Neutrophil (primary cell): ENCODE measurements around the gene ZNF747.

ENCODE experiments used
- H3K27ac ChIP-seq: fragments of 200-600 bp; sonication (generic); 2 replicates; pipeline ENCODE4 v1.5.1; 2016; ENCODE audit warnings: mild to moderate bottlenecking, moderate library complexity
- H3K27me3 ChIP-seq: fragments of 200-600 bp; sonication (generic); 2 replicates; pipeline ENCODE4 v1.6.0; 2016; ENCODE audit warnings: mild to moderate bottlenecking
- H3K36me3 ChIP-seq: fragments of 200-600 bp; sonication (generic); 2 replicates; pipeline ENCODE4 v1.5.1; 2017
- H3K4me1 ChIP-seq, 2 experiments: fragments of 200-600 bp in 1 of 2; sonication (generic) in 1 of 2; 1 replicate in 1 of 2; 2 replicates in 1 of 2; pipeline versions ENCODE4 v1.5.1 to v1.6.1; 2013 to 2016; ENCODE audit warnings: low read depth in 1 of 2, low read length in 1 of 2, mild to moderate bottlenecking in 1 of 2, moderate library complexity in 1 of 2; ENCODE audit not compliant: control insufficient read depth in 1 of 2, insufficient read depth in 1 of 2
- H3K4me3 ChIP-seq, 2 experiments: fragments of 200-600 bp in 1 of 2; sonication (generic) in 1 of 2; 1 replicate in 1 of 2; 2 replicates in 1 of 2; pipeline ENCODE4 v1.5.1; 2013 to 2016; ENCODE audit warnings: low read depth in 1 of 2, low read length in 1 of 2, mild to moderate bottlenecking in 1 of 2, moderate library complexity in 1 of 2
- H3K9me3 ChIP-seq: fragments of 200-600 bp; sonication (generic); 2 replicates; pipeline ENCODE4 v1.5.1; 2016
- TF ChIP-seq, protein P1 (sequence below): fragments of 200-600 bp; sonication (generic); IDR thresholded peaks from 2 replicates; pipeline ENCODE4 v1.5.1; 2016; ENCODE audit warnings: antibody characterized with exemption

Gene ZNF747

DNA sequence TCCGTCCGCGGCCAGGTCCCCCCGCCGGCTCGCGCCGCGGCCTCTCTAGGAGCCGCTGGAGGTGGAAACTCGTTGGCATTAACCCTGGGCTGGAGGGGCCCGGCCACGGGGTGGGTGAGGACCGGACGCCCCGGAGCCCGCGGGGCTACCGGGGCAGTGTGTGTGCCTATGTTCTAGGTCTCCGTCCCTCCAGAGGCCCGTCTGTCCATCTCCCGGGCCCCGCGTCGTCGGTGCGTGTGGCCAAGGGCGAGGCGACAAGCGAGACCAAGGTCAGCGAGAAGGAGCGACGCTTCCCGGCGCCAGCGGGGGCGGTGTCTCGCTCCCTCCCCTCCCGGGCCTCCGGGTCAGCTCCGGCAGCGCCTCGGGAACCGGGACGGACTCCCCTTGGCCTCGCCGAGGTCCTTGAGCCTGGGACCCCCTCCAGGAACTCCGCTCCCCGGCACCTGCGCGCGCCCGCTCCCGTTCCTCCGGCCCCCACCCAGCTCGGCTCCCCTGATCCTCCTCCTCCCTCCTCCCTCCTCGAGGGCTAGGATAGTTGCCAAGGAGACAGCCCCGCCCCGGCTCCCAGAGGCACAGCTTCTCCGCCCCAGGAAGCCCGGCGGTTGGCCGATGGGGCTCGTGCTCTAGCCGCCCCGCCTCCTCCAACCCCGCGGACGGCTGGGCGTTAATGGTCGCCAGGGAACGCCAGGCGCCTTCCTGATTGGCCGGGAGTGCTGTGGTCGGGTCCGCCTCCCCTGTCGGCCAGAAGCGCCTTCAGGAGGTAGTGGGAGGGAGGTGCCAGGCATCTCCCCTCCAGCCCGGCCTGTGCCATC is 7.6 kb downstream of the ZNF747 start:
- Histone ChIP-seq H3K4me1 (peaks cover 26 to 27% of the 10 kb centered on the region in 2 experiments), H3K9me3 (no peaks in the 10 kb centered on the region), H3K4me3 (peak overlapping the region; percentile 95 to 98), H3K27me3 (no peaks in the 10 kb centered on the region), H3K36me3 (peaks cover 16% of the 10 kb centered on the region), H3K27ac (peak overlapping the region; percentile 98)
- TF ChIP-seq, protein P1, sequence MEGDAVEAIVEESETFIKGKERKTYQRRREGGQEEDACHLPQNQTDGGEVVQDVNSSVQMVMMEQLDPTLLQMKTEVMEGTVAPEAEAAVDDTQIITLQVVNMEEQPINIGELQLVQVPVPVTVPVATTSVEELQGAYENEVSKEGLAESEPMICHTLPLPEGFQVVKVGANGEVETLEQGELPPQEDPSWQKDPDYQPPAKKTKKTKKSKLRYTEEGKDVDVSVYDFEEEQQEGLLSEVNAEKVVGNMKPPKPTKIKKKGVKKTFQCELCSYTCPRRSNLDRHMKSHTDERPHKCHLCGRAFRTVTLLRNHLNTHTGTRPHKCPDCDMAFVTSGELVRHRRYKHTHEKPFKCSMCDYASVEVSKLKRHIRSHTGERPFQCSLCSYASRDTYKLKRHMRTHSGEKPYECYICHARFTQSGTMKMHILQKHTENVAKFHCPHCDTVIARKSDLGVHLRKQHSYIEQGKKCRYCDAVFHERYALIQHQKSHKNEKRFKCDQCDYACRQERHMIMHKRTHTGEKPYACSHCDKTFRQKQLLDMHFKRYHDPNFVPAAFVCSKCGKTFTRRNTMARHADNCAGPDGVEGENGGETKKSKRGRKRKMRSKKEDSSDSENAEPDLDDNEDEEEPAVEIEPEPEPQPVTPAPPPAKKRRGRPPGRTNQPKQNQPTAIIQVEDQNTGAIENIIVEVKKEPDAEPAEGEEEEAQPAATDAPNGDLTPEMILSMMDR, result peak; percentile 46

DNA sequence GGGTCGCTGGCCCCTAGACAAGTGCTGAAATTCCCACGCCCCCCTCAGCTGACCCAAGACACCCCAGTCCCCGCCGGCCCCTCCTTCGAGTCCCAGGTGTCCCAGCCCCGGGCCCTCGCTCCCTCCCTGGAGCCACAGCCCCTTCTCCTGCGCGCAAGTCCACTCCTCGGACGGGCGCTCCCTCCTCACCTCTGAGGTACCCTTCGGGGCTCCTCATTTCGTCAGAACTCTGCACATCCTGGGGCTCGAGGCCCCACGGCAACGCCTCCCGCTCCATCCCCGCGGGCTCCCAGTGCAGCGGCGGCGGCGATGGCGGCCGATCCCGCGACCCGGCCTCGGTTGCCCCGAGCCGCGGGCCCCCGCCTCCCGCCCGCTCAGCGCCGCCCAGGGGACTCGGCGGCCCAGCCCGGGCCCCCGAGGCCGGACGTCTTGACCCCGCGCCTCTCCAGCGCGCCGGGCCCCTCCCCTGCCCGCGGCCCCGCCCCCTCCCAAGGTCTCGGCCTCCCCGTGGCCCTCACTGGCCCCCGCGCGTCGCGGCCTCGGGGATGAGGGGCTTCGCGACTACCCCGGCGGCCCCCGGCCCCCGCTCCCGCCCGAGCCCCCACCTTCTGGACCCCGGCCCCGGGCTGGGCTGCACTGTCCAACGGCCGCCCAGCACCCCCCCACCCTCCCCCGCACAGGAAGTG is 8.4 kb downstream of the ZNF747 start, which contains the start of gene ZNF768:
TSS of gene ZNF768 (minus strand) at position 430 of the 686 bp plus-strand sequence. CDS start at position 277, 153 bp downstream.
- TF ChIP-seq, protein P1, result no peak
- Histone ChIP-seq H3K36me3 (peaks cover 23% of the 10 kb centered on the region), H3K27ac (peak within 1 kb of the TSS; percentile 98), H3K27me3 (no peaks in the 10 kb centered on the region), H3K4me1 (peaks cover 26 to 27% of the 10 kb centered on the region in 2 experiments), H3K4me3 (peak within 1 kb of the TSS; percentile 95 to 98), H3K9me3 (no peaks in the 10 kb centered on the region)

DNA sequence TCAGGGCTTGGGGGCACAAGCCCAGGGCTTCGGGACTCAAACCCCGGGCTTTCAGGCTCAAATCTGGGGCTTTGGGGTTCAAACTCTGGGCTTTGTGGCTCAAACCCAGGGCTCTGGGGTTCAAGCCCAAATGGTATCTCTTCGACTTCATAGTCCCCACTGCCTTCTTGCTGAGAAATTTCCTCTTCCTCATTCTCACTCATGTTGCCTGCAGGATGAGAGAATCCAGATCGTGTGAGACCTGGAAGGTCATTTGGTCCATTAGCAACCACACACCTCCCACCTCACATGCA is 8.9 kb downstream of the ZNF747 start:
- peak overlapping the region; percentile 95 to 98 for H3K4me3 ChIP-seq
- H3K27ac ChIP-seq, result peak overlapping the region; percentile 98
- H3K36me3 ChIP-seq, result peaks cover 28% of the 10 kb centered on the region
- H3K9me3 ChIP-seq, result no peaks in the 10 kb centered on the region
- TF ChIP-seq, protein P1, result no peak
- no peaks in the 10 kb centered on the region for H3K27me3 ChIP-seq
- H3K4me1 ChIP-seq, result peaks cover 26 to 27% of the 10 kb centered on the region in 2 experiments

DNA sequence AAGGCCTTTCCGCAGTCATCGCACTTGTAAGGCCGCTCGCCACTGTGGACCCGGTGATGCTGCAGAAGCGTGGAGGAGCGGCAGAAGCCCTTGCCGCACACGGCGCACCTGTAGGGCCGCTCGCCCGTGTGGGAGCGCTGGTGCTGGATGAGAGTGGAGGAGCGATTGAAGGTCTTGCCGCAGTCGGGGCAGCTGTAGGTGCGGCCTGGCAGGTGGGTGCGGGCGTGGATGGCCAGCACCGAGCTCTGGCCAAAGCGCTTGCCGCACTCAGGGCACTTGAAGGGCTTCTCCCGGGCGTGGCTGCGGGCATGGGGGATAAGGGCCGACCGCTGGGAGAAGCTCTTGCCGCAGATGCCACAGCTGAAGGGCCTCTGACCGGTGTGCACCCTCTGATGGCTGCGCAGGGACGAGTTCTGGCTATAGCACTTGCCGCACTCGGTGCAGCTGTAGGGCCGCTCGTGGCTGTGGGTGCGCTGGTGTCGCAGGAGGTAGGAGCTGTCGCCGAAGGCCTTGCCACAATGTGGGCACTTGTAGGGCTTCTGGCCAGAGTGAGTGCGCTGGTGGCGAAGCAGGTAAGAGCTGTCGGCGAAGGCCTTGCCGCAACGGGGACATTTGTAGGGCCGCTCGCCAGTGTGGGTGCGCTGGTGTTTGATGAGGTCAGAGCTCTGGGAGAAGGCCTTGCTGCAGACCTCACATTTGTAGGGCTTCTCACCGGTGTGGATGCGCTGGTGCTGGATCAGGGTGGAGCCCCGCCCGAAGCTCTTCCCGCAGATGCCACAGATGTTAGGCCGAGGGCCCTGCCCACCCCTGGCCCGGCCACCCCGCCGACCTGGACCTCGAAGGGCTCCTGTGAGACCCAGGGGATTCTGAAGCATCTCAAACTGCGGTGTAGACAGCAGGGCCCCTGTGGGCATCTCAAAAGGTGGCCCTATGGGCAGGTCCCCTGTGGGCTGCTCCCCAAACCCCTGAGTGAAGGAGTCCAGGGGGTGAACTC is 9.8 kb downstream of the ZNF747 start:
- Histone ChIP-seq H3K9me3 (no peaks in the 10 kb centered on the region), H3K4me1 (peaks cover 26 to 27% of the 10 kb centered on the region in 2 experiments), H3K4me3 (peak overlapping the region in 1 of 2 experiments; percentile 95), H3K27ac (no peak overlapping the region), H3K36me3 (peaks cover 37% of the 10 kb centered on the region), H3K27me3 (no peaks in the 10 kb centered on the region)
- TF ChIP-seq, protein P1, result no peak
